ENCODE data around the gene TMEM179. TPM values are rescaled to one million over a fixed set of nuclear protein-coding genes. Genes with fewer than 3 reads are reported as not detected.

TMEM179 gene
- total RNA-seq, 3 donors from 2014 or later (not counting 1 experiment from before 2014, with no cell fraction given), result not detected

DNA sequence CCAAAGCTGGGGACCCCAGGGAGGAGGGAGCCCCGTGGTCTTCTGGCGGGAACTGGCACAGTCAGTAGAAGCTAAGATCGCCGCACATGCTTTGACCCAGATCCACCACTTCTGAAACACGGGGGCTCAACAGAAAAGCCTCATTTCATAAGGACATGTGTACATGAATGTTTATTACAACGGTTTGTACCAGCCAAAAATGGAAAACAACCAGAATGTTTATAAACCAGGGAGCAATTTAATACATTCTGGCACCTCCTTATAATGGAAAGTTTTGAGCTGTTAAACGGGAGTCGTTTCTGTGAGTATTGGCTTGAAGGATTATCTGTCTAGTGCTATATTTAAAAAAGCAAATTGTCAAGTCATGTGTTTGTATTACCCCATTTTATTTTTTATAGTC is 7.3 kb upstream of the TMEM179 start:
- intact Hi-C loops (cut with micrococcal nuclease), result no loop called here
- Mint-ChIP-seq H3K27me3 (ENCODE audit: low read depth in 2 of 2) (peaks cover 29 to 37% of the 10 kb centered on the region in 2 donors), H3K4me3 (no peak overlapping the region), H3K9me3 (no peaks in the 10 kb centered on the region), H3K4me1 (no peaks in the 10 kb centered on the region), H3K36me3 (no peaks in the 10 kb centered on the region), H3K27ac (no peak overlapping the region)
- Histone ChIP-seq H3K36me3 (ENCODE audit: control insufficient read depth, insufficient read depth, low read length) (no peaks in the 10 kb centered on the region), H3K4me1 (ENCODE audit: control insufficient read depth, insufficient read depth, low read length) (no peaks in the 10 kb centered on the region), H3K9me3 (ENCODE audit: control insufficient read depth, insufficient read depth, low read length) (no peaks in the 10 kb centered on the region), H3K27me3 (ENCODE audit: control insufficient read depth, insufficient read depth, low read length) (no peaks in the 10 kb centered on the region), H3K27ac (ENCODE audit: low read length) (no peak overlapping the region), H3K4me3 (ENCODE audit: low read length) (no peak overlapping the region)
- TF ChIP-seq CTCF (IDR thresholded peaks at IDR 0.05), result no peak
- WGBS (ENCODE audit: insufficient coverage), result 65% methylated on average over 6 of the region's 8 CpGs
- ATAC-seq (no peak), DNase-seq (no peak)

DNA sequence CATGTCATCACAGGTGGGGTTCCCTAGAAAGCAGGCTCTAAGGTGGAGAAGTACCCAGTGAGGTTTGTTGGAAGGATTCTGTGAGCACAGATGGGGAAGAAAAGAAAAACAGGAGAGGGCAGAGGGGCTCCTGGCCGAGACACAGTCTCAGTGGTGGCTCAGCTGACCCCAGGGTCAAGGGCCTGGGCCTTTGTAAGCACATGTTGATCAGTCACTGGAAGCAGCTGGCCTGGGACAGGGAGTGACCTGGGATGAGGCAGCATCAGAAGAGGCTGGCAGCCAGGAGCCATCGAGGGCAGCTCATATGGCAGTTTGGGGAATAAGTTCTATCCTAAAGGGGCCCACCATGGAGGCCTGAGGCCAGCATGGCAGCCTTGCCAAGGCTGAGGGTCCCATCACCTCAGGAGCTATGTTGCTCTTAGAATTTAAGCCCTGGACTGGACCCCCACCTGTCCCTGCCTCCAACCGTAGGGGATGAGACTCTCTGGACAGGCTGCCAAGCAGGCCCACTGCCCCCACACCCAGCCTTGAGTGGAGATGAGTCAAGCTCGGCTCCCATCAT is 6.3 kb upstream of the TMEM179 start:
- Histone ChIP-seq H3K9me3 (ENCODE audit: control insufficient read depth, insufficient read depth, low read length) (no peaks in the 10 kb centered on the region), H3K4me1 (ENCODE audit: control insufficient read depth, insufficient read depth, low read length) (no peaks in the 10 kb centered on the region), H3K4me3 (ENCODE audit: low read length) (no peak overlapping the region), H3K36me3 (ENCODE audit: control insufficient read depth, insufficient read depth, low read length) (no peaks in the 10 kb centered on the region), H3K27me3 (ENCODE audit: control insufficient read depth, insufficient read depth, low read length) (peaks cover under 1% of the 10 kb centered on the region), H3K27ac (ENCODE audit: low read length) (no peak overlapping the region)
- intact Hi-C loops (cut with micrococcal nuclease), result no loop called here
- no peaks in the 10 kb centered on the region for H3K4me1 Mint-ChIP-seq
- H3K4me3 Mint-ChIP-seq, result no peak overlapping the region
- peaks cover 35 to 44% of the 10 kb centered on the region in 2 donors for H3K27me3 Mint-ChIP-seq (ENCODE audit: low read depth in 2 of 2)
- DNase-seq (no peak), ATAC-seq (no peak)
- TF ChIP-seq CTCF (IDR thresholded peaks at IDR 0.05), result no peak
- no peaks in the 10 kb centered on the region for H3K36me3 Mint-ChIP-seq
- WGBS (ENCODE audit: insufficient coverage), result 67% methylated on average over 4 of the region's 4 CpGs
- H3K9me3 Mint-ChIP-seq, result no peaks in the 10 kb centered on the region
- H3K27ac Mint-ChIP-seq, result no peak overlapping the region

GRCh38 chr14:104609666-104610065 is 5.1 kb upstream of the TMEM179 start:
- H3K27me3 ChIP-seq (ENCODE audit: control insufficient read depth, insufficient read depth, low read length), result peaks cover 3% of the 10 kb centered on the region
- H3K27ac ChIP-seq (ENCODE audit: low read length), result no peak overlapping the region
- no peaks in the 10 kb centered on the region for H3K9me3 Mint-ChIP-seq
- H3K4me1 ChIP-seq (ENCODE audit: control insufficient read depth, insufficient read depth, low read length), result no peaks in the 10 kb centered on the region
- no peak overlapping the region for H3K4me3 Mint-ChIP-seq
- no peak overlapping the region for H3K4me3 ChIP-seq (ENCODE audit: low read length)
- no peaks in the 10 kb centered on the region for H3K4me1 Mint-ChIP-seq
- WGBS (ENCODE audit: insufficient coverage), result 84% methylated on average over 7 of the region's 7 CpGs
- no peak overlapping the region for H3K27ac Mint-ChIP-seq
- H3K9me3 ChIP-seq (ENCODE audit: control insufficient read depth, insufficient read depth, low read length), result no peaks in the 10 kb centered on the region
- ATAC-seq (no peak), DNase-seq (no peak)
- no peak for TF ChIP-seq CTCF (IDR thresholded peaks at IDR 0.05)
- no peaks in the 10 kb centered on the region for H3K36me3 Mint-ChIP-seq
- intact Hi-C loops (cut with micrococcal nuclease), result no loop called here
- peaks cover 43 to 53% of the 10 kb centered on the region in 2 donors for H3K27me3 Mint-ChIP-seq (ENCODE audit: low read depth in 2 of 2)
- no peaks in the 10 kb centered on the region for H3K36me3 ChIP-seq (ENCODE audit: control insufficient read depth, insufficient read depth, low read length)

Measured in natural killer cell (primary cell).